DMS53 (cell line): ENCODE results near the gene GALE.
"Not testable (repeated sequence)": the region's sequence is repeated elsewhere in the genome, so short reads cannot be mapped to it uniquely, and the experiment has no call there.

ENCODE experiments used
- DNase-seq: peaks from one replicate; lab custom pipeline; 2025; lab: John Stamatoyannopoulos, UW

The GALE gene

DNA sequence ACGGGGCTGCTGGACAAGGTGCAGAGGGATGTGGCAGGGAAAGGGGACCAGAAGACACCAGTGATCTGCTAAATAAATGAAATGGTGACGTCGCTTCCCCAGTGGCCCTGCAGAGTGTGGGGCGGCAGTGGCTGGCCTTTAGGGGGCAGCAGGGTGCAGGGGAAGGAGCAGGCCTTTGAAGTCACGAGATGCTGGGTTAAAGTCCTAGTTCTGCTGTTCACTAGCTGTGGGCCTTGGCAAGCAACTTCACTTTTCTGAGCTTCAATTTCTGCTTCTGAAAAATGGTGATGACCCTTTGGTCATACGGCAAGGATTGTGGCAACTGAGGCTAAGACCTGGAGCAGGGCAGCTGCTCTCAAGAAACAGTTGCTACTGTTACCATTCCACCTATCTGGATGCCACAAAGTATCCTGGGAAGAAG lies 9.2 kb upstream of the GALE start:
- DNase-seq = peak; percentile 91

DNA sequence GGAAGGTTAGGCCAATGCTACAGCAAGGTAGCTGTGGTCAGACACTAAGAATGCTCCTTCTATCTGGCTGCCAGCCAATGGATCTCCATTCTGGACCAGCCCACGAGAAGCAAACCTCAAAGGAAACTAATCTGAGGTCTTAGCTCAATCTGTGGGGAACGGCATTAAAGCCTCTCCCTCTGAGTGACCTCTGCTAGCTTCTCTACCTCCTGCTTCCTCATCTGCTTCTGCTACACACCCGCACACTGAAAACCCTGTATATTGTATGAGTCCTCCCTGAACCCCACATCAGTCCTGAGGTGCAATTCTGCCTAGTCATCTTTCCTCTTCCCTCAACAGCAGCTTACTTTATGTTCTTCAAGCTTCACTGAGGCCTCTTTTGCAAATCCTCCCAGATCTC lies 6.9 kb upstream of the GALE start:
- no peak for DNase-seq

DNA sequence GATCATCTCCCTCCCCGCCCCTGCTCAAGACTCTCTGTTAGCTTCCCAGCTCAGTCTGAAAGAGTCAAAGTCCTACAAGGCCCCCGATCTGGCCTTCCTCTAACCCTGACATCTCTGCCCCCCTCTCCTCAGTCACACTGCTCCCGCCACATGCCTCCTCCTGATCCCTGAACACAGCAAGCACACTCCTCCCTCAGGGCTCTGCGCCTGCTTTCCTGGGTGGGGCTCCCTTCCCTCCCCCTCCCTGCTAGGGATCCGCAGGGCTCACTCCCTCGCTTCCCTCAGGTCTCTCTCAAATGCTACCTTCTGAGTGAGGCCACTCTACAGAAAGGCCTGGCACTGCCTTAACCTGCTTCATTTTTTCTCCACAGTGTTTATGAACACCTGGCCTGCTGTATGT lies 5.7 kb upstream of the GALE start:
- no peak for DNase-seq

DNA sequence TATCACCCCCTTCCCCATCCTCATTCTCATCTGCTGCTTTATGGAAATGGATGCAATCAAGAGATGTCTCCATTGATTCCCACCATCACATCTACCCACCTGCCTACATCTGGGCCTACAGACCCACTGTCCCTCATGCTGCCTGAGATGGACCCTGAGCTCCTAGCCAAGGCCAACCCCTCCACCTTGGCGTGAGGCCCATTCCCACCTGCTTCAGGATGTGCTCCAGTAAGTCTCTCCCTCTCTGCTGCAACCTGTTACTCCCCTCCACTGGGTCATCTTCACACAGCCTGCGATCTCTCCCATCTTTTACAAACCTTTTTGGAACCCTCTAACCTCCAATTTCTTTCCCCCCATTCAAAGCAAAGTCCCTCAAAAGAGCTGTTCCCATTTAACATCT lies 4.5 kb upstream of the GALE start:
- no peak for DNase-seq

DNA sequence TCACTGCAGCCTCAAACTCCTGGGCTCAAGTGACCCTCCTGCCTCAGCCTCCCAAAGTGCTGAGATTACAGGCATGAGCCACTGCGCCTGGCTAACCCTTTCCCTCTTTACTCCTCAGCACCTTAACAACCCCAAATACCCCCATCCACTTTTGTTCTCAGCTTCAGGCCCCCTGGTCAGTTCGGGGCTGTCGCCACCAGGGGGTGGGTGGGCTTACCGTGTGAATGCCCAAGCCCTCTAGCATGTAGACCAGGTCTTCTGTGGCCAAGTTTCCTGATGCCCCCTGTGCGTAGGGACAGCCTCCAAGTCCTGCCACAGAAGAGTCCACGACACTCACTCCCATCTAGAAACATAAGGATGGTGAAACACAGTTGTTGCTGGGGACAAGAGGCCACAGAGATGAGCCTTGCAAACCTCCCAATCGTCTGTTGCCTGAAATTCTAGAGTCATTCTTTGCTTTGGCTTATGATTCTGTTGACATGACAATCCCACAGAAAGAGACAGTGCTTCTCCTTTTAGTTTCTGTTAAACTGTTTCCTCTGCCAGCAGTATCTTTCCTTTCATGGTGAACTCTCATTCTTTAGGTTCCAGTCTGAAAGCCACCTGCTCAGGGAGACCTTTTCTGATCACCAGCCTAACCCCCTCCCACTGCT lies 3.8 kb upstream of the GALE start:
- DNase-seq = no peak

DNA sequence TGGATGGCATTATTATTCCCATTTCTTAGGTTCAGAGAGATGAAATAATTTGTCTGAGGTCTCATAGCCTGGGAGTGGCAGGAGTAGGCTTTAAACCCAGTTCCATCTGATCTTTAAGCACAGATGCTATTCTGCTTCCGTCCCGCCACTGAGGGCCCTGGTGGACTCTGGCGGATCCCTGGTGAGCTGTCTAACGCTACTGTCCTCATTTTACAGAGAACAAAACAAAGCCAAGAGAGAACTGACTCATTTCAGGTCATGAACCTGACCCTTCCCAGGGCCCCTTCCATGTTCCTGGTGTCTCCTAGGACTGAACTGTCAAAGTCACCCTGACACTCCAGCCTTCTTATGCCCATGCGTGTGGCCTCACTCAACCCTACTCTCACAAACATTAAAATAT lies 3.1 kb upstream of the GALE start:
- no peak for DNase-seq

DNA sequence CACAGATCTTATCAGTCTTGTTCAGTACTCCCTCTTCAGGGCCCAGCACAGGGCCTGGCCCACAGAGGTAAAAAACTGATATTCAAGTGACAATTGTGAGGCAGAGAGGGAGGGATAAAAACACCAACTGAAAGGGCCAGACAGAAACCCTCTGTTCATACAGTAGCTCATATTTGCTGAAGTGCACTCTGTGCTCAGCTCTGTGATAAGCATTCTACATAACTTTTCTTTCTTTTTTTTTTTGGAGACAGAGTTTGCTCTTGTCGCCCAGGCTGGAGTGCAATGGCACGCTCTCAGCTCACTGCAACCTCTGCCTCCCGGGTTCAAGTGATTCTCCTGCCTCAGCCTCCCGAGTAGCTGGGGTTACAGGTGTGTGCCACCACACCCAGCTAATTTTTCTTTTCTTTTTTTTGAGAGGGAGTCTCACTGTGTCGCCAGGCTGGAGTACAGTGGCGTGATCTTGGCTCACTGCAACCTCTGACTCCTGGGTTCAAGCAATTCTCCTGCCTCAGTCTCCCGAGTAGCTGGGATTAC lies 2.3 kb upstream of the GALE start:
- DNase-seq = not testable (repeated sequence)

DNA sequence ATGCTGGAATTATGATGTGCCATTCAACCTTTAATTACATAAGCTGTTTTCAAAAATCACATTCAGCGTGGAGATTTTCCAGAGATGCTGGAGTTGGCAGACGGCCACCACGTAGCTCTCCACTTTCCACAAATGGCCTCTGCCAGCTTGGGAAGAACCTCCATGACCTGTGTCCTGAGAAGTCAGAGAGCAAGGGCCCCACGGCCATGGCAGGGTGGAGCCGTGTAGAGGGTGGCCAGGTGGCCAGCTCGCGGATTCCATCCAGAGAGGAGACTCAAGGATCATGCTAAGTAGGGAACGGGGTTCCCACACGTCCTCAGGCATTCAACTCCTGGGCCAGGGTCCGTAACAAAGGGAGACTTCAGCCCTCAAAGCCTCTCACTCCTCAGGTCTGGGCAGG lies 1.3 kb upstream of the GALE start:
- peak; percentile 33 for DNase-seq

DNA sequence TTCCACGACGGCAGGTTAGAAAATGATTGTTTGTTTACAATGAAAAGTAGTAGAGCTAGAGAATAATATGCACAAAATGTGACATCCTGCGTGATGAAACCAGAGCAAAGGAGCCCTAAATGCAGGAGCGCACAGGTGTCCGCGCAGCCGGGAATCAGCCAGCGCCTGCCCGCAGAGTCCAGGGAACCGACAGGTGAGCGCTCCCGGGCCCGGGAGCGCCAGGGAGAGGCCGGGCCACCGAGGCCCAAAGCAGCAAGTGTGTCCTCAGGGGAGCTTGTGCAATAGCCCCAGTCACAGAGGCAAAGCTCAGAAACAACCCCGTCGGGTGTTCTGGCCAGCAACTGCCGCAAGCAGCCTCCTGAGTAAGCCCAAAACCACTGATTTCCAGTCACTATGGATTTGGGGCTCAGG lies 789 bp upstream of the GALE start:
- DNase-seq = peak; percentile 68

DNA sequence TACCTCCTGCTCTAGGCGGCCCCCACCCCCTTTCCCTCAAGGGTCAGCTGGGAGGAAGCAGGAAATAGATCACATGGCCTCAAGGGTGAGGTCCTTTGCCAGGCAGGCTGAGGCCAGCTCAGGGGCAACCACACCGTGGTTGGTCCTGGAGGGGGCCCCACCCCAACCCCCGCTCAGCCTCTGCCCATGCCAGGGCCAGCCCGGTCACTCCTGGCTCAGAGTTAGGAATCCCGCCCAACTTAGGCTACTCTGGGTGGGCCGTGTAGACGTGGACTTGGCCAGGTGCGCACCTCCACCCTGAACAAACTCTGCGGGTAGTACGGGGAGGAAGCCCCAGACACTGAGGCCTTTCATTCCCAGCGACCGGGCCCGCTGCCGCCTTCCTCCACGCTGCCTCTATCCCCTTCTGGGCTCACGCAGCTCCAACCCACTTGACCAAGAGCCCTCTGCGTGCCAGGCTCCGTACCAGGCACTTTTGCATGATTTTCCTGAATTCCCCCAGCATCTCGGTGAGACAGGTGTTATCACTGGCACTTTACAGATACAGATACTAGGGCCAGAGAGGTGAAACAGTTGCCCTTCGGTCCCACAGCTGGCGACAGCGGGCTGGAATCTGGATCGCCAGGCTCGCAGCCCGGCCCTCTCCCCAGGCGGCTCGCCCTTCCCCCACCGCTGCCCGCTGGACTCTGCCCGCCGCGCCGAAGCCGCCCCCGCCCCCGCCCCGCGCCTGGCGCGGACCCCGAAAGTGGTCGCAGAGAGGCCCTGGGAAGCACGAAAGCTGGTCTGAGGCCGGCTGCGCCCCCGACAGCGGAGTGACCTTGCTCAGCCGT lies 769 bp downstream of the GALE start:
- DNase-seq = peak; percentile 97

DNA sequence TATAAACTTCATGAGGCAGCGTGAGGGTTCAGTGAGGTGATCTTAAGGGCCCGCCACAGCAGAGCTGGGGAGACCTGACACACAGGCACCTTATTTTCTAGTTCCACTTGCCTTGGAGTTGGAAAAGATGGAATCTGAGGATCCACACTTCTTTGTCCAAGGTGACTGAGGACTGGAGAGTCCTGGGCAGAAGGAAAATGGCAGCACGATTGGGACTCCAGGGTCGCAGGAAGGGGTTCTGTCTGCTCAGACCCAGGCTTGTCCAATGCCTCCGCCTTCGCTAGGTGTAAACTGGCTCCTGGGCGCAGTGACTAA lies 1.3 kb downstream of the GALE start:
- no peak for DNase-seq

DNA sequence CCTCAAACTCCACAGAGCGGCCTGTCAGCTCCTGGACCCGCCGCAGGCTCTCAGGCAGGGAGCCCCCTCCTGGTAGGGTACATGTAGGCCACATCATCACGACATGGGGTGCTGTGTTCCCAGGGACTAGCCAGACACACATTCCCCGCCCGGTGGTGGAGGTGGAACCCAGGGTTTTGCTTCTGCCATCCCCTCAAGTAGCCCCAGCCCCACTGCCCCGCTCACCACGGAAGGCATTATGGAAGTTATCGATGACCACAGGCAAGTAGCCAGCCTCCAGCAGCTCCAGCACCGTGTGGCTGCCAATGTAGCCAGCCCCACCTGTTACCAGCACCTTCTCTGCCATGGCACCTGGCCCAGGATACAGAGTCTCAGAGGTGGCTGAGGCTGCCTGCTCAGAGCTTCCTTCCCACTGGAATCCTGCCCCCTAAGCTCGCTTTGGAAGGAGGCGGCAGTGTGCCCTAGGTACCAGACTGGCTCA lies 1.9 kb downstream of the GALE start:
- DNase-seq = no peak

DNA sequence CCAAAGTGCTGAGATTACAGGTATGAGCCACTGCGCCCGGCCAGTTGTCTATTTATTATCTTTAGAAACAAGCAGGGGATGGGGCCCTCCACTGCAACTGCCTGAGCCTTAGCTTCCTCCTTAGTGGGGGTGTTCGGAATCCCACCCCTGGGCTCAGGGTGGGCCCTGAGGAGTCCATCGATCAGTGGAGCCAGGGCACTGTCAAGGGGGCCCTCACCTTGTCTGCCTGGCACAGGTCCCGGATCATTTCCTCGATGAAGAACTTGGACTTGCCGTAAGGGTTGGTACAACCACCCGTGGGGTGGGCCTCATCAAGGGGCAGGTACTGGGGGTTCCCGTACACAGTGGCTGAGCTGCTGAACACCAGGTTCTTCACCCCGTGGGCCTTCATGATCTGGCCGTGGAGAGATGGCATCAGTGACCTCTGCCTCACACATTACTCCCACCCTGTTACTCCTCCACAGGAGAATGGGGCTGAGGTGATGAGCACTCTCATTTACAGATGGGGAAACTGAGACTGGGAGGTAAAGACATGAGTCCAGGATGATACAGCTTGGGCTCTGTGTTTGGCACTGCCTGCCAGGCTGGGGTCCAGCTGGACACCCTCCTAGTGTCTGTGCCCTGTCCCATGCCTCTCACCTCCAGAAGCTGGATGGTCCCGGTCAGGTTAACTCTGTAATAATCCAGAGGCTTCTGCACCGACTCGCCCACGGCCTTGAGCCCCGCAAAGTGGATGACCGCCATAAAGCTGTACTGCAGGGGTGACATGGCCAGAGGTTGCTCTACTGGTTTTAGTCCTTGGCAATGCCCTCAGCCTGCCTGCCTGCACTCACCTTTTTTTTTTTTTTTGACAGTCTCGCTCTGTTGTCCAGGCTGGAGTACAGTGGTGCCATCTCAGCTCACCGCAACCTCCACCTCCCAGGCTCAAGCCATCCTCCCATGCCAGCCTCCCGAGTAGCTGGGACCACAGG lies 2.8 kb downstream of the GALE start:
- DNase-seq = no peak

DNA sequence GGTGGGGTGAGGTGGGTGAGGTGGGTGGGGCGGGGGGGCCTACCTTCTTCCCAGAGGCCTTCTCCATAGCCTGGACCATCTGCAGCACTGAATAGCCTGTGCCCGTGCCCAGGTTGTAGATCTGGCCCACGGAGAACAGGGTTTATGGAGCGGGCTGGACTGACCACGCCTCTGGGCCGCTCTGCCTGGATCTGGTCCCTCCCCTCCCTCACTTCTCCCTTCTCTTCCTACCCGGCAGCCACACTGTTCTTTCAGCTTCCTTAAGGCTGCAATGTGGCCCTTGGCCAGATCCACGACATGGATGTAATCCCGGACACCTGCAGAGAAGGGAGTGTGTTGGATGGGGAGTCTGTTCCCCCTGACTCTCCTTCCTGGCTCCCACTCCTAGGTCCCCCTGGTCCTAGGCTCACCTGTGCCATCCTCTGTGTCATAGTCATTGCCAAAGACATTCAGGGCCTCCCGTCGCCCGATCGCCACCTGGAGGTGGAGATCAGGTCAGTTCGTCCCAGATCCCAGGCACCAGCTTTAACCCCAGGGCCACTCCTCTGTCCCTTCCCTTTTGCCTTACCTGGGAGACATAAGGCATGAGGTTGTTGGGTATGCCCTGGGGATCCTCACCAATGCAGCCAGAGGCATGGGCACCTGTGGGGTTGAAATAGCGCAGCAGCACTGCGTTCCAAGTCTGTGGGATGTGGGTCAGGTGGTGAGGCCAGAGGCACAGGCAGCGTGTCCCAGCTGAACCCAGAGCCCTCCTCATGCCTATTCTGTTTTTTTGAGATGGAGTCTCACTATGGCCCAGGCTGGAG lies 3.9 kb downstream of the GALE start:
- DNase-seq = peak; percentile 55

DNA sequence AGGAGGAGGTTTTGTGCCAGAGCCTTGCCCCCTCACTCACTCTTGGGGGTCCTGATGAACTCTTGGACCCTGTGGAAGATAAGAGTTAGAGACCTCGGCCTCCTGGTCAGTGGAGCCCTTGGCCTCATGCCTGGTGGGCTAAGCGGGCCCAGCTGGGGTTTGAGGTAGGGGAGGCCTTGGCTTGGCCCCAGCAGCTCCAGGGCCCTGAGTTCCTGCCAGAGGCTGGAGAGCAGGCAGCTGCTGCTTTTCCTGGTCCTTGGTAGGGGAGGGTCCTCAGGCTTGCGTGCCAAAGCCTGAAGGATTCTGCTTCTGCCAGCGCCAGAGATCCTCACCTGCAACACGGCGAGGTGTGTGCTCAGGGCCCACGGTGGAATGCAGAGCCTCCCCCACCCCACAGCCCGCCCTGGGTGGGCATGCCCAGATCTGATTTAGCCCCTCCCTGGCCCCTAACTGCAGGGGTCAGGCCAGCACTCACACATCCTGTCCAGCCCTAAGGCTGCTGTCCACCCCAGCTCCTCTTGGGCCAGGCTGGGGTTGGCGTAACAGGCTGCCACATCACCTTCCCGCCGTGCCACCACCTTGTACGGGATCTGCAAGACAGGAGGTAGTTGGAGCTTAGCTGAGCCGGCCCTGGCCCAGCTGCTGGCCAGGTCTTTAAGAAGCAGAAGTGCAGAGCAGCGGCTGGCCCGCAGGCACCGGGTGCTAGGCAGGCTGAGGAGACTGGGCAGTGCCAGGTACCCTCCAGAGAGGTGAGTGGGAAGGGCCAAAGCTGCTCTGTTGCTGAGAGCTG lies 4.7 kb downstream of the GALE start:
- DNase-seq = no peak

DNA sequence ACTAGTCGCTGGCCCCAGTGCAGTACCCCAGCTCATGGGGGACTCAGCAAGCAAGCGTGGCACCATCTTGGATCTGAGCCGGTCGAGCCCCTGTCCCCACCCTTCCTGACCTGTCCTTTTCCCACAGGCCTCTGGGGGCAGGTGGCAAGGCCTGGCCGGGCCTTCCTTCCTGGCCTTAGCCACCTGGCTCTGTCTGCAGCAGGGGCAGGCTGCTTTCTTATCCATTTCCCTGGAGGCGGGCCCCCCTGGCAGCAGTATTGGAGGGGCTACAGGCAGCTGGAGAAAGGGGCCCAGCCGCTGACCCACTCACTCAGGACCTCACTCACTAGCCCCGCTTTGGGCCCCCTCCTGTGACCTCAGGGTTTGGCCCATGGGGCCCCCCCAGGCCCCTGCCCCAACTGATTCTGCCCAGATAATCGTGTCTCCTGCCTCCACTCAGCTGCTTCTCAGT lies 5.8 kb downstream of the GALE start:
- DNase-seq = peak; percentile 34

DNA sequence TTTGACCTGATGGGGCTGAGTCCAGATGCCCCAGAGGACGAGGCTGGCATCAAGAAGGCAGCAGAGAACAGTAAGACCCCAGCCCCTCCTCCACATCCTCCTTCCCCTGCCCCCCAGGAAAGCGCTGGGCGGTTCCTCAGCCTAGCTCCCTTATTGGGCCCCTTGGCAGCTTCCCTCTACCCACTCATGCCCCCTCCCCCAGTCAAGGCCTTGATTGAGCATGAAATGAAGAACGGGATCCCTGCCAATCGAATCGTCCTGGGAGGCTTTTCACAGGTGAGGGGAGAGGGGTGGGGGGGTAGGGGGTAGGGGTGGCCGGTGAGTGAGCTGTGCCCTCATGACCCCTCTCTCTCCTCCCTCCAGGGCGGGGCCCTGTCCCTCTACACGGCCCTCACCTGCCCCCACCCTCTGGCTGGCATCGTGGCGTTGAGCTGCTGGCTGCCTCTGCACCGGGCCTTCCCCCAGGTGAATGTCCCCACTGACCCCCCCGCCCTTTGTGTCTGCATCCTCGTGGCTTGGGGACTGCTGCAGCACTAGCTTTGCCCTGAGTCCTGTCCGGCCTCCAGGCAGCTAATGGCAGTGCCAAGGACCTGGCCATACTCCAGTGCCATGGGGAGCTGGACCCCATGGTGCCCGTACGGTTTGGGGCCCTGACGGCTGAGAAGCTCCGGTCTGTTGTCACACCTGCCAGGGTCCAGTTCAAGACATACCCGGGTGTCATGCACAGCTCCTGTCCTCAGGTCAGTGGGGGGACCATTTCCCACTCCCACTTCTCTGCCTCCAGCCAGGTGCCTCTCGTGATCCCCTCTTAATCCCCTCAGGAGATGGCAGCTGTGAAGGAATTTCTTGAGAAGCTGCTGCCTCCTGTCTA lies 6.5 kb downstream of the GALE start:
- peak; percentile 22 for DNase-seq

DNA sequence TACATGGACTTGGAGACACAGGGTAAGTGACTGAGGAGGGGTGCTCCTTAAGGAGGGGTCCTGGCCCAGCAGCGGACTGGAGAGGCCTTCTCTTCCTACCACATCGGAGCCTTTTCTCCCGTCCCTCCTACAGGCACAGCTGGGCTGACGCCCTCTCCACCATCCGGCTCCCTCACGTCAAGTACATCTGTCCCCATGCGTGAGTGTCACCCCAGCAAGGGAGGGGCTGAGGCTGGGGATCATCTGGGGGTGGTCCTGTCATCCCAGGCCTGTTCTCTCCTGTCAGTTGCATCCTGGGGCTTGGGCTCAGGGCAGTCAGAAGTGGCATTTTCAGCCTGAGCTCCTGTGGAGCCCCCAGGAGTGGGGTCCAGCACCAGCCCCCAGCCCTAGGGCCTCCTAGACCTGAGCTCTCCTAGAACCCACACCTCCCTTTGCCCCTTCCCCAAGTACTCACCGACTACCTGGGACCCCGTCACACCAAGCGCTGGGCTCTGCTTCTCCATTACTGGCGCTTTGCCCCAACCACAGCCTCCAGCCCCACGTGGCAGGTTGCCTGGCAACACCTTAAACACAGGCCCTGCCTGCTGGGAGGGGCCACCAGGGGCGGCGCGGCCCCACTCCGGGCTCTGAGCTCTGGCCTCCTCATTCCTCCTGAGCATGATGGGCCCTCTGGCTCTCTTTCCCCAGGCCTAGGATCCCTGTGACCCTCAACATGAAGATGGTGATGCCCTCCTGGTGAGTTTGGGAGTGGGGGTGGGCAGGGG lies 7.4 kb downstream of the GALE start:
- peak; percentile 92 for DNase-seq
